Measurements from ENCODE around the gene CPLX1. TPM values are rescaled to one million over a fixed set of nuclear protein-coding genes. Genes with fewer than 3 reads are reported as not detected.

Gene CPLX1
- total RNA-seq, 1 donor from 2014 or later: 4.8 TPM

DNA sequence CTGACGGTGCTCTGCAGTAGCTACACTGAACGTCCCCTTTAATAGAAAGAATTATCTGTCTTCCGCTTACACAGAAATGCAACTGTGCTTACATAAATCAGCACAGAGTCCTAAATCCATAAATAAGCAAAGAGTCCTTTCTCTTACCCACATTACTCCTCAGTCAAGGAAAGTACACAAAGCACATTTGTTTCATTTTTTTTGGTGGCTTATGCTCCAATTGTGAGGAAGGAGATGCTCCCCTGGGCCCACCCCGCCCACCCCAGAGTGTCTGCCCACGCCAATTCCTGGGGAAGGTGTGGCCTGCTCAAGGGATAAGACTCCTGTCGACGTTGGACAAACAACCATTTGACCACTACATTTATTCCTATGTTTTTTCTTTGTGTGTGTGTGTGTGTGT is 53.8 kb downstream of the CPLX1 start:
- Histone ChIP-seq H3K36me3 (peaks cover 60% of the 10 kb centered on the region), H3K27ac (replicated peaks) (peak overlapping the region; percentile 75), H3K27me3 (ENCODE audit: low read depth) (no peaks in the 10 kb centered on the region), H3K4me1 (peaks cover 83% of the 10 kb centered on the region), H3K4me3 (peak overlapping the region; percentile 4), H3K9me3 (replicated peaks) (no peaks in the 10 kb centered on the region)
- intact Hi-C loops (cut with micrococcal nuclease): no loop called here
- DNase-seq: no peak
- TF ChIP-seq, protein P1, sequence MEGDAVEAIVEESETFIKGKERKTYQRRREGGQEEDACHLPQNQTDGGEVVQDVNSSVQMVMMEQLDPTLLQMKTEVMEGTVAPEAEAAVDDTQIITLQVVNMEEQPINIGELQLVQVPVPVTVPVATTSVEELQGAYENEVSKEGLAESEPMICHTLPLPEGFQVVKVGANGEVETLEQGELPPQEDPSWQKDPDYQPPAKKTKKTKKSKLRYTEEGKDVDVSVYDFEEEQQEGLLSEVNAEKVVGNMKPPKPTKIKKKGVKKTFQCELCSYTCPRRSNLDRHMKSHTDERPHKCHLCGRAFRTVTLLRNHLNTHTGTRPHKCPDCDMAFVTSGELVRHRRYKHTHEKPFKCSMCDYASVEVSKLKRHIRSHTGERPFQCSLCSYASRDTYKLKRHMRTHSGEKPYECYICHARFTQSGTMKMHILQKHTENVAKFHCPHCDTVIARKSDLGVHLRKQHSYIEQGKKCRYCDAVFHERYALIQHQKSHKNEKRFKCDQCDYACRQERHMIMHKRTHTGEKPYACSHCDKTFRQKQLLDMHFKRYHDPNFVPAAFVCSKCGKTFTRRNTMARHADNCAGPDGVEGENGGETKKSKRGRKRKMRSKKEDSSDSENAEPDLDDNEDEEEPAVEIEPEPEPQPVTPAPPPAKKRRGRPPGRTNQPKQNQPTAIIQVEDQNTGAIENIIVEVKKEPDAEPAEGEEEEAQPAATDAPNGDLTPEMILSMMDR (IDR thresholded peaks at IDR 0.05; ENCODE audit: borderline replicate concordance): no peak

DNA sequence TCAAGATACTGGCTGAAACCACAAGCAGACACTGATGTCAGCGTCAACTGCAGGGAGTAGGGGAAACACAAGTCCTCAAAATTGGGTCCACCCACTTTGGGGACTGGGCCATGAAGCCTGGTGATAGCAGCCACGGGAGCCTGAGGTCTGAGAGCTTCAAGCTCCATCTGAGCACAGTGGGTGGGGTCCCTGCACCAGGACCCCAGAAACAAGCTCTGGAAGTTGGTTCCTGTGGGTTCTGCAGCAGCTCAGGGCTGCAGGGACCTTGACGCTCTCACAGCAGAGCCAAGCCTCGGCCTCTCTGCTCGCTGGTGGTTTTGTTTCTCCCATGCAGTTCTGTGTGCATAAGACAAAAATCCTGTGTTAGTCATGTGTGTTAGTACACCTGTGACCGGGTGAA is 54.5 kb downstream of the CPLX1 start:
- intact Hi-C loops (cut with micrococcal nuclease): no loop called here
- Histone ChIP-seq H3K27ac (replicated peaks) (peak overlapping the region; percentile 75), H3K27me3 (ENCODE audit: low read depth) (no peaks in the 10 kb centered on the region), H3K36me3 (peaks cover 62% of the 10 kb centered on the region), H3K4me1 (peaks cover 82% of the 10 kb centered on the region), H3K4me3 (peak overlapping the region; percentile 4), H3K9me3 (replicated peaks) (no peaks in the 10 kb centered on the region)
- TF ChIP-seq, protein P1 (IDR thresholded peaks at IDR 0.05; ENCODE audit: borderline replicate concordance): no peak
- peak; percentile 13 for DNase-seq

DNA sequence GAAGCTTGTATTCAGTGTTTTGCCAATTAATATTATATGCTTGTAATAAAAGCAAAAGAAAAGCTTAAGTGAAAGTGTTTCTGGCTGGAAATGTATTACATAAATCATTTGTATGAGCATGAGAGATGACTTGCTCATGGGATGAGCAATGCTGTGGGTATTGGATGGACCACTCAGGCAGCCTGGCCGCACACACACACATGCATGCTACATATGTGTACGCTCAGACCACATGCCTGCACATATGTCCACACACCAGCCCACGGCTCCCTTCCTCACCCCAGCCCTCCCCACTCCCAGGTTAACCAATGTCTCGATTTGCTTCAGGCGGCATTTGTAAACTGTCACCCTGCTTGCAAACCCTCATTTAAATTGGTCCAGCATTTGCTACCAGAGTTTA is 55.9 kb downstream of the CPLX1 start:
- H3K36me3 ChIP-seq: peaks cover 63% of the 10 kb centered on the region
- intact Hi-C loops (cut with micrococcal nuclease): no loop called here
- H3K9me3 ChIP-seq (replicated peaks): no peaks in the 10 kb centered on the region
- no peaks in the 10 kb centered on the region for H3K27me3 ChIP-seq (ENCODE audit: low read depth)
- H3K4me1 ChIP-seq: peaks cover 79% of the 10 kb centered on the region
- no peak overlapping the region for H3K27ac ChIP-seq (replicated peaks)
- TF ChIP-seq, protein P1 (IDR thresholded peaks at IDR 0.05; ENCODE audit: borderline replicate concordance): no peak
- DNase-seq: no peak
- H3K4me3 ChIP-seq: no peak overlapping the region

DNA sequence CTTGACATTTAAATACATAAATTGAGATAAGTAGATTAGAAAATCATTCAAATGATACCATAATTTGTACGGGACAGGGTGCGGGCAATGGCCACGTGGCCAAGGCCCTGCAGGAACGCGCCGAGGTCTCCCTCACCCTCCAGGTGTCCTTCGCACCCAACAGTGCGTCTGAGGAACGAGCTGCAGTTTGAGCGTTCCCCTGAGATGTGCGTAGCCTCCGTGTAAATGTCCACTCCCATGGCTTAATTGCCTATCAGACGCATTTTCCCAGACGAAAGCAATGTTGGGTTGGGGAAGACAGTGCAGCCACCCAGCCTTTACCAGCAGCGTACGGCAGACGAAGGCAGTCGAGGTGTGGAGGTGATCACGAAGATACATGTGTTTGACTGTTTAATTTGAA is 56.4 kb downstream of the CPLX1 start:
- Histone ChIP-seq H3K9me3 (replicated peaks) (no peaks in the 10 kb centered on the region), H3K4me3 (no peak overlapping the region), H3K4me1 (peaks cover 74% of the 10 kb centered on the region), H3K27ac (replicated peaks) (no peak overlapping the region), H3K36me3 (peaks cover 64% of the 10 kb centered on the region), H3K27me3 (ENCODE audit: low read depth) (no peaks in the 10 kb centered on the region)
- DNase-seq: no peak
- intact Hi-C loops (cut with micrococcal nuclease): no loop called here
- TF ChIP-seq, protein P1 (IDR thresholded peaks at IDR 0.05; ENCODE audit: borderline replicate concordance): no peak

DNA sequence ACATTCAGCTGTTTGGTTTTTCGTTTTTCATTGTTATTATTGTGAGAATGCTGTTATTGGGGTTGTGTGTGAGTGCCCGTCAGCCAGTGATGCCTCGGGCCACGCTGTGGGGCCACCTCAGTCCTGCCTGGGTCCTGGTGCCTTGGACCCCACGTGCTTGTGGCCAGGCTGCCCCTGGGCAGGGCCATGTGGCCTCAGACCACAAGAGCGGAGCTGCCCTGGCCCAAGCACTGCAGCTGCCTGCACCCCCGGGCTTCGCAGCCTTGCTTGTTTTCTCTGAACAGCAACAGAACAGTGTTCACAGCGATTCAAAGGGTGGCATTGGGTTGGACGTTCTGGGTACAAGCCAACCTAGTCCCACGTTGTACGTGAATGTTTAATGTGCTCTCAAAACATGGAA is 56.9 kb downstream of the CPLX1 start:
- Histone ChIP-seq H3K36me3 (peaks cover 70% of the 10 kb centered on the region), H3K4me3 (no peak overlapping the region), H3K27ac (replicated peaks) (no peak overlapping the region), H3K9me3 (replicated peaks) (no peaks in the 10 kb centered on the region), H3K27me3 (ENCODE audit: low read depth) (no peaks in the 10 kb centered on the region), H3K4me1 (peaks cover 73% of the 10 kb centered on the region)
- DNase-seq: no peak
- TF ChIP-seq, protein P1 (IDR thresholded peaks at IDR 0.05; ENCODE audit: borderline replicate concordance): no peak
- intact Hi-C loops (cut with micrococcal nuclease): no loop called here

DNA sequence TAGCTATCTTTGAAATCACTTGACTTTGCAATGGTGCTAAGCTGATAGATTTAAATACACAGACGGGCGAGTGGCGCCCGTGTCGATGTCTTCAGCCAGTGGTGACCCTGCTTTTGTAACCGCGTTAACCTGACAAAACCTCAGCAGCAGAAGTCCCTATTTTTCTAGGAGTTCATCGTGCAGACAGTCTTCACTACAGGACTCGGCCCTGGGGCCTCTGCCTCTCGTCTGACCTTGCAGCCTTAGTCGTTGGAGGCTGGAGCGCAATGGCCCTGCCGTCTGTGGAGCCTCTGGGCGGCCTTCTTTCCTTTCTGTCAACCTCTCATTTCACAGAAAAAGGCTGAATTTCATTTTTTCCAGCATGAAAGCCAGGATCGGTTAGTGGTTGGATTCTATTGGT is 57.9 kb downstream of the CPLX1 start:
- H3K36me3 ChIP-seq: peaks cover 78% of the 10 kb centered on the region

More for the DNA sequence above, 57.9 kb downstream of the CPLX1 start:
- Histone ChIP-seq H3K27me3 (ENCODE audit: low read depth) (no peaks in the 10 kb centered on the region), H3K4me1 (peaks cover 64% of the 10 kb centered on the region), H3K4me3 (no peak overlapping the region), H3K9me3 (replicated peaks) (no peaks in the 10 kb centered on the region), H3K27ac (replicated peaks) (no peak overlapping the region)
- TF ChIP-seq, protein P1 (IDR thresholded peaks at IDR 0.05; ENCODE audit: borderline replicate concordance): no peak
- no peak for DNase-seq
- intact Hi-C loops (cut with micrococcal nuclease): no loop called here

All from left ventricle myocardium inferior (tissue), 1 donor.